K562 (cell line): ENCODE results near the gene PTPRO.
"Not testable (repeated sequence)": the region's sequence is repeated elsewhere in the genome, so short reads cannot be mapped to it uniquely, and the experiment has no call there.

Experiments used
- FOXM1 ChIP-seq, 2 experiments: fragments of 450-650 bp in 1 of 2; sonication (generic) in 1 of 2; formaldehyde crosslinking in 1 of 2; IDR thresholded peaks; 2 replicates each; pipeline versions ENCODE4 v1.6.1 to v1.9.0; 2017 to 2022; ENCODE audit warnings: low read depth in 2 of 2, mild to moderate bottlenecking in 2 of 2, missing genetic modification reagents in 1 of 2, moderate library complexity in 1 of 2
- MXI1 ChIP-seq: IDR thresholded peaks from 2 replicates; pipeline ENCODE4 v1.6.1; 2011; ENCODE audit warnings: low read depth, mild to moderate bottlenecking, improper control_type of control experiment, low read length
- ZFP91 ChIP-seq: sonication (generic); formaldehyde crosslinking; IDR thresholded peaks from 2 replicates; pipeline ENCODE4 v1.8.0; 2022; ENCODE audit warnings: mild to moderate bottlenecking, missing genetic modification reagents

DNA sequence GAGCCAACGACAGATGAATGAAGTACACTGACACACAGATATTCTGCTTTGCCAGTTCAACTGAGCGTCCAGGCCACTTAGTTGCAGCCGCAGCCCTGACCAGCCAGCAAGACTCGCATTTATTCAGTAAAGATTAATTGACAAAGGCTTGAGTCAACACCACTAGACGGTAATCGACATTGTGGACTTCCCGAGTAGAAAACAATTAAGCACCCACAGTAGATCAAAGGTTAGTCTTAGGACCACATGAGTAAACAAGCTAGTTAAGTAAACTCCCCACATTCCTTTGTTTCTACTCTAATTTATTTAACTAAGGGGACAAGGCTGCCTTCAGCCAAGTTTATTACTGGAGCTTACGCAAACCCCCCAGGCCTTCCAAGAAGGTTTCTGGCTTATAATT lies 294.2 kb downstream of the PTPRO start:
- TF ChIP-seq ZFP91; MXI1; FOXM1 (IDR thresholded peaks at IDR 0.05; ENCODE audit: low read depth); FOXM1 (CRISPR knock-in tag; IDR thresholded peaks at IDR 0.05; ENCODE audit: low read depth): not testable (repeated sequence)
